ENCODE data around the gene ACVR2A. TPM values are rescaled to one million over a fixed set of nuclear protein-coding genes. Genes with fewer than 3 reads are reported as not detected.

The ACVR2A gene
- total and polyA plus RNA-seq, 2 experiments from 2014 or later: 24.0 to 33.1 TPM

GRCh38 chr2:147977679-147978078 is 132.8 kb downstream of the ACVR2A start:
- no peak for DNase-seq
- no peak overlapping the region for H3K9ac ChIP-seq
- no peak overlapping the region for H3K4me2 ChIP-seq (ENCODE audit: unreplicated experiment)
- H3K27me3 ChIP-seq (replicated peaks; ENCODE audit: insufficient read depth): no peaks in the 10 kb centered on the region
- in situ Hi-C loops (cut with MboI): loop anchor here (25.0 kb wide), 1 partner anchor 1010 kb away; no protein-coding TSS in a partner anchor
- no peaks in the 10 kb centered on the region for H3K36me3 ChIP-seq (ENCODE audit: low read depth)
- no peaks in the 10 kb centered on the region for H3K9me3 ChIP-seq (ENCODE audit: low read depth)
- H4K20me1 ChIP-seq (ENCODE audit: insufficient read depth): no peaks in the 10 kb centered on the region
- TF ChIP-seq EZH2phosphoT487 (IDR thresholded peaks at IDR 0.05; ENCODE audit: insufficient read depth, low read depth): no peak
- no peak for TF ChIP-seq EZH2 (IDR thresholded peaks at IDR 0.05; ENCODE audit: insufficient read depth, poor library complexity, severe bottlenecking)
- H3K27ac ChIP-seq: no peak overlapping the region
- no peaks in the 10 kb centered on the region for H3F3A ChIP-seq (ENCODE audit: insufficient read depth)
- H3K9me2 ChIP-seq (ENCODE audit: insufficient read depth): no peaks in the 10 kb centered on the region
- no peaks in the 10 kb centered on the region for H3K4me1 ChIP-seq (ENCODE audit: insufficient read depth)
- WGBS, 2 experiments (ENCODE audit: low coverage in 1 of 2, low lambda C conversion rate in 2 of 2, missing lambda C conversion rate in 2 of 2): 96 to 100% methylated on average over 3 of the region's 3 CpGs
- peaks cover 56% of the 10 kb centered on the region for H3K79me2 ChIP-seq (ENCODE audit: insufficient read depth)
- no peak overlapping the region for H3K4me3 ChIP-seq
- no peak overlapping the region for H2AFZ ChIP-seq

Small RNA genes within 50 kb of the gene (small RNA-seq; reads per million reads assigned to genes)
- gene RNU6-1275P (ENCODE audit: low read depth, low replicate concordance): not detected

Other genes with a start within 250 kb of the ACVR2A start
- gene ORC4, start 175.7 kb downstream of the ACVR2A start, total RNA-seq (2014; rRNA removed; shearing (Covaris generic)): 39.5 and 51.4 TPM in 2 replicates
- 39.1 and 42.7 TPM in 2 replicates for gene ORC4, start 175.7 kb downstream of the ACVR2A start, polyA plus RNA-seq (2016; fragmentation: Nextera tagmentation; extraction: Ambion mirVana)
- gene MBD5, start 176.1 kb downstream of the ACVR2A start, total RNA-seq (2014; rRNA removed; shearing (Covaris generic)): 12.1 and 22.4 TPM in 2 replicates
- 22.5 and 23.4 TPM in 2 replicates for gene MBD5, start 176.1 kb downstream of the ACVR2A start, polyA plus RNA-seq (2016; fragmentation: Nextera tagmentation; extraction: Ambion mirVana)